DND-41 (cell line): Measurements from ENCODE around the gene LILRB2.

ENCODE experiments used
- ATAC-seq: fragments of 200-7000 bp; cut with Tn5 transposase; 3 replicates; pipeline ENCODE4 v1.9.1; 2021; ENCODE audit warnings: low read depth; ENCODE audit not compliant: insufficient read depth
- DNase-seq: peaks from one replicate; pipeline ENCODE4 v3.0.0-alpha.2; 2020
- H2AFZ ChIP-seq: 2 replicates; pipeline ENCODE4 v1.6.0; 2012; ENCODE audit warnings: low read depth, low read length
- H3K27ac ChIP-seq: 2 replicates; pipeline ENCODE4 v1.5.1; 2012; ENCODE audit warnings: low read length, inconsistent platforms
- H3K27me3 ChIP-seq: fragments of 200-600 bp; sonication (generic); 2 replicates; pipeline ENCODE4 v1.6.0; 2012; ENCODE audit warnings: low read length, mild to moderate bottlenecking, inconsistent platforms; ENCODE audit not compliant: insufficient read depth, poor library complexity
- H3K36me3 ChIP-seq: 2 replicates; pipeline ENCODE4 v1.5.1; 2012; ENCODE audit warnings: low read length, inconsistent platforms; ENCODE audit not compliant: insufficient read depth
- H3K4me1 ChIP-seq: 2 replicates; pipeline ENCODE4 v1.5.1; 2012; ENCODE audit warnings: mild to moderate bottlenecking, low read length; ENCODE audit not compliant: insufficient read depth
- H3K4me2 ChIP-seq: 2 replicates; pipeline ENCODE4 v1.6.0; 2012; ENCODE audit warnings: mild to moderate bottlenecking, moderate library complexity, low read length, inconsistent platforms; ENCODE audit not compliant: insufficient read depth
- H3K4me3 ChIP-seq, 2 experiments: fragments of 200-600 bp in 1 of 2; shearing (Covaris generic) in 1 of 2; 2 replicates each; pipeline ENCODE4 v1.5.1; 2012 to 2016; ENCODE audit warnings: inconsistent platforms in 2 of 2, low read length in 2 of 2, mild to moderate bottlenecking in 2 of 2, low read depth in 1 of 2, moderate library complexity in 1 of 2
- H3K79me2 ChIP-seq: 2 replicates; pipeline ENCODE4 v1.6.0; 2012; ENCODE audit warnings: low read length, inconsistent platforms; ENCODE audit not compliant: insufficient read depth
- H3K9ac ChIP-seq: 2 replicates; pipeline ENCODE4 v1.6.0; 2012; ENCODE audit warnings: low read depth, mild to moderate bottlenecking, inconsistent platforms, low read length, moderate library complexity
- H3K9me3 ChIP-seq: 2 replicates; pipeline ENCODE4 v1.5.1; 2012; ENCODE audit warnings: low read length, moderate library complexity, mild to moderate bottlenecking, inconsistent platforms; ENCODE audit not compliant: insufficient read depth, severe bottlenecking
- H4K20me1 ChIP-seq: 2 replicates; pipeline ENCODE4 v1.6.0; 2012; ENCODE audit warnings: low read length; ENCODE audit not compliant: insufficient read depth
- EZH2 ChIP-seq: IDR thresholded peaks from 3 replicates; pipeline ENCODE4 v1.6.1; 2012; ENCODE audit warnings: borderline replicate concordance, low read depth, mild to moderate bottlenecking, moderate library complexity, low read length, inconsistent platforms; ENCODE audit not compliant: severe bottlenecking
- TF ChIP-seq, protein P1 (sequence below): IDR thresholded peaks from 2 replicates; pipeline ENCODE4 v1.5.1; 2012; ENCODE audit warnings: borderline replicate concordance, low read length, moderate library complexity, mild to moderate bottlenecking; ENCODE audit not compliant: poor library complexity, severe bottlenecking; ENCODE audit errors: extremely low read depth

The LILRB2 gene

DNA sequence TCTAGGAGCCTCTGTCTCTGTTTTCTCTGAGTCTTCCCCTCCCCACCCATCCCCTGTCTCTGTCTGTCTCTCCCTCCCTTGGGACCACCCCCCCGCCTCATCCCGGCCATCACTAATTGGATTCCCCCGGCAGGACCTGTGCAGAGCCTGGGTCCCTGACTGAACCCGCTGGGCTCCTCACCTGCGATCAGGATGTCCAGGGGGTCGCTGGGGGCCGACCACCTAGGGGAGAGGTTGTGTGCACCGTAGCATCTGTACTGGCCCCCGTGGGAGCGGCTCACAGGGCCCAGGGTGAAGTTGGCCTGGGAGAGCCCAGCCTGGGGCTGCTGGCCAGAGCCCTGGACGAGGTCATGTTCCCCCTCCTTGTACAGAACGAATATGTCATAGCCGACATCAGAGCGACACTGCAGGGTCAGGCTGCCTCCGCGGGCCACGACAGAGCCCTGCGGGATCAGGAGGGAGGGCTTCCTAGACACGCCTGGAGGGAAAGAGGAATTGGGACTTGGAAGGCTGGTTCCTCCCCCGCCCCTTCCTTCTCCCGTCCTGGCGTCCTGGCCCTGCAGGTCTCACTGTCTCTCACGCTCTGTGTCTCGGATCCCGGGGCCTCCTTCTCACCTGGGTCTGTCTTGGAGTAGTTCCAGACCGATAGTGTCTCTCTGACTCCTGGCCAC is 25.7 kb downstream of the LILRB2 start:
- no peaks in the 10 kb centered on the region for H3K9me3 ChIP-seq
- H3K79me2 ChIP-seq, result no peaks in the 10 kb centered on the region
- no peaks in the 10 kb centered on the region for H3K27me3 ChIP-seq
- H3K27ac ChIP-seq, result no peak overlapping the region
- H3K9ac ChIP-seq, result no peak overlapping the region
- no peak for TF ChIP-seq EZH2
- TF ChIP-seq, protein P1, sequence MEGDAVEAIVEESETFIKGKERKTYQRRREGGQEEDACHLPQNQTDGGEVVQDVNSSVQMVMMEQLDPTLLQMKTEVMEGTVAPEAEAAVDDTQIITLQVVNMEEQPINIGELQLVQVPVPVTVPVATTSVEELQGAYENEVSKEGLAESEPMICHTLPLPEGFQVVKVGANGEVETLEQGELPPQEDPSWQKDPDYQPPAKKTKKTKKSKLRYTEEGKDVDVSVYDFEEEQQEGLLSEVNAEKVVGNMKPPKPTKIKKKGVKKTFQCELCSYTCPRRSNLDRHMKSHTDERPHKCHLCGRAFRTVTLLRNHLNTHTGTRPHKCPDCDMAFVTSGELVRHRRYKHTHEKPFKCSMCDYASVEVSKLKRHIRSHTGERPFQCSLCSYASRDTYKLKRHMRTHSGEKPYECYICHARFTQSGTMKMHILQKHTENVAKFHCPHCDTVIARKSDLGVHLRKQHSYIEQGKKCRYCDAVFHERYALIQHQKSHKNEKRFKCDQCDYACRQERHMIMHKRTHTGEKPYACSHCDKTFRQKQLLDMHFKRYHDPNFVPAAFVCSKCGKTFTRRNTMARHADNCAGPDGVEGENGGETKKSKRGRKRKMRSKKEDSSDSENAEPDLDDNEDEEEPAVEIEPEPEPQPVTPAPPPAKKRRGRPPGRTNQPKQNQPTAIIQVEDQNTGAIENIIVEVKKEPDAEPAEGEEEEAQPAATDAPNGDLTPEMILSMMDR, result no peak
- ATAC-seq (no peak), DNase-seq (no peak)
- H3K4me2 ChIP-seq, result no peak overlapping the region
- H3K4me3 ChIP-seq, result no peak overlapping the region
- 0 out of 2 replicates have a peak, but pooled peaks cover 2% of the 10 kb centered on the region for H4K20me1 ChIP-seq
- no peaks in the 10 kb centered on the region for H3K36me3 ChIP-seq
- H3K4me1 ChIP-seq, result no peaks in the 10 kb centered on the region
- no peak overlapping the region for H2AFZ ChIP-seq

DNA sequence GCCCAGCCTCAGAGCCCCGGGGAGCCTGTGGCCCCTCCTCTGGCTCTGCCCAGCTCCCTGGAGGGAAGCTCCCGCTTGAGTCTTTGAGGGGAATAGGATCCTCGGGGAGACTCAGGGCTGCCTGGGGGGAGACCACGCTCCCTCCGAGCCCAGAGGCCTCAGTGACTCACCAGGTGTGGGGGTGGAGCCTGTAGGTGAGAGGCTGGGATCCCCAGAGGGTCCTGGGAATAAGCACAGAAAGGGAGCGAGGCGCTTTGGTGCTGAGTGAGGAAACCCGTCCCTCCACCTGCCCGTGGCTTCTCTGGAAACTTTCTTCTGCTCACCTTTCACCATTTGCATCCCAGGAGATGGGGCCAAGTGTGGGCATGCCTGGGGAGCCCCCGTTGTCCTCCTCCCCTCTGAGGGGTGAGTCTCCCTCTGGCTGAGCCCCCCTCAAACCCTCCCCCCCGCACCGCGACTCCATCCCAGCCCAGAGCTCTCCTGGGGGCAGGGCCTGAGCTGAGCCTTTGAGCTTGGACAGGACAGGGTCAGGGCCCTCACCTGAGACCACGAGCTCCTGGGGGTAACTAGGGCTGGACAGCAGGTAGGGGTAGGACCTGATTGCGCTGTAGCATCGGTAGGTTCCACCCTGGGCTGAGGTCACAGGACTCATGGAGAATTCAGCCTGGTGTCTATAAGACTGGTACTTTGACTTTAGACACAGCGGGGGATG is 26.6 kb downstream of the LILRB2 start:
- DNase-seq (no peak), ATAC-seq (no peak)
- no peaks in the 10 kb centered on the region for H3K9me3 ChIP-seq
- H3K4me2 ChIP-seq, result no peak overlapping the region
- H2AFZ ChIP-seq, result no peak overlapping the region
- H3K27ac ChIP-seq, result no peak overlapping the region
- TF ChIP-seq, protein P1, result no peak
- no peak for TF ChIP-seq EZH2
- no peaks in the 10 kb centered on the region for H3K79me2 ChIP-seq
- H3K4me3 ChIP-seq, result no peak overlapping the region
- 0 out of 2 replicates have a peak, but pooled peaks cover 2% of the 10 kb centered on the region for H4K20me1 ChIP-seq
- H3K4me1 ChIP-seq, result no peaks in the 10 kb centered on the region
- H3K36me3 ChIP-seq, result no peaks in the 10 kb centered on the region
- no peaks in the 10 kb centered on the region for H3K27me3 ChIP-seq
- no peak overlapping the region for H3K9ac ChIP-seq

DNA sequence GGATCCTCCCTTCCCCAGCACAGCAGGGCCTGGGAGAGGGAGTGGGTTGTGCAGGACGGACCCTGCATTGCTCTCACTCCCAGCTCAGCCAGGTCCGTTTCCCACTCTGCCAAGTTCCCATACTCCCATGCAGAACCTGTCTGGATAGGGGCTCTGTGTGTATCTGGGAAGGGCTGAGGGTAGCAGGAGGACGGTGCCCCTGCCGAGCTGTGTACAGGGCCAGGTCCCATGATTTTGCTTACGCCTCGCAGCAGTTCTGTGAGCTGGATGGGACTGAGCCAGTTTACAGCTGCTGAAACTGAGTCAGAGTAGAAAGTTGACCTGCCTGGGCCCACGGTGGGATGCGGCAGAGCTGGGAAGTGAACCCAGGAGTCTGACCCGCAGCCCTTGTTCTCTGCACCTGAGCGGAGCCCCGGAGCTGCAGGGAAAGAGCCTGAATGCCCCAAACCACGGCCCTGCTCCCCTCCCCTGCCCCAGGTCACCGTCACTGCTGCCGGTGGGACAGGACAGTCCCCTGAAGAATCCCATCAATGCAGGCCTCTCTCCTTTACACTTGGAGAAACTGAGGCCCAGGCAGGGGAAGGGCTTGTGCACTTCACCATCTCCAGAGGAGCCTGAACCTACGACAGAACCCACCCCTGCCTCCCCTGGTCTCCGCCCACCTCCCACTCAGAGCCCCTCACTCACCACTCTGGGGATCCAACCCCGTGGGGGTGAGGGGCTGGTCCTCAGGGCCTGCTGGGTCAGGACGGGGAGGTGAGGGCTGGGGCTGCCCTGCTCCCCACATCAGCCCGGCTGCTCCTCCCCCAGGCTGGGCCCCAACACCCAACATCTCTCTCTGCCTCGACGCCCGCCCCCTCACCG is 27.3 kb downstream of the LILRB2 start:
- no peak overlapping the region for H3K4me3 ChIP-seq
- H2AFZ ChIP-seq, result no peak overlapping the region
- H3K27ac ChIP-seq, result no peak overlapping the region
- H3K9me3 ChIP-seq, result no peaks in the 10 kb centered on the region
- no peak overlapping the region for H3K4me2 ChIP-seq
- no peaks in the 10 kb centered on the region for H3K27me3 ChIP-seq
- DNase-seq (no peak), ATAC-seq (no peak)
- no peaks in the 10 kb centered on the region for H3K4me1 ChIP-seq
- no peak overlapping the region for H3K9ac ChIP-seq
- H3K79me2 ChIP-seq, result no peaks in the 10 kb centered on the region
- TF ChIP-seq, protein P1, result no peak
- no peak for TF ChIP-seq EZH2
- H3K36me3 ChIP-seq, result no peaks in the 10 kb centered on the region
- H4K20me1 ChIP-seq, result 0 out of 2 replicates have a peak, but pooled peaks cover 2% of the 10 kb centered on the region
